Vagina (tissue), 2 donors: ENCODE data around the gene NAXE. TPM values are rescaled to one million over a fixed set of nuclear protein-coding genes. Genes with fewer than 3 reads are reported as not detected.
"Not testable (repeated sequence)": the region's sequence is repeated elsewhere in the genome, so short reads cannot be mapped to it uniquely, and the experiment has no call there.

Experiments
- DNase-seq, 2 donors: peaks; one replicate each; pipeline ENCODE4 v3.0.0-alpha.2; 2017; ENCODE audit errors: extremely low spot score in 2 of 2
- H3K27ac ChIP-seq: fragments of 200-600 bp; sonication (generic); one replicate; pipeline ENCODE4 v1.5.1; 2019
- H3K27me3 ChIP-seq: fragments of 200-600 bp; sonication (generic); one replicate; pipeline ENCODE4 v1.5.1; 2019
- H3K36me3 ChIP-seq, 2 donors: fragments of 200-600 bp; sonication (generic); one replicate each; pipeline ENCODE4 v1.5.1; 2017 to 2019
- H3K4me1 ChIP-seq: fragments of 200-600 bp; sonication (generic); one replicate; pipeline ENCODE4 v1.5.1; 2019
- H3K4me3 ChIP-seq, 2 donors: fragments of 200-600 bp; sonication (generic); 1 replicate in 1 of 2; 2 replicates in 1 of 2; pipeline ENCODE4 v1.5.1; 2016 to 2019
- H3K9me3 ChIP-seq: fragments of 200-600 bp; sonication (generic); one replicate; pipeline ENCODE4 v1.5.1; 2019
- CTCF ChIP-seq, 3 experiments: fragments of 450-650 bp in 2 of 3; fragments of 200-600 bp in 1 of 3; sonication (generic) in 1 of 3; IDR thresholded peaks; one replicate each; pipeline ENCODE4 v1.5.1; 2017 to 2019; ENCODE audit warnings: antibody characterized with exemption in 3 of 3, mild to moderate bottlenecking in 2 of 3, moderate library complexity in 2 of 3
- POLR2A ChIP-seq, 2 donors: fragments of 450-650 bp; IDR thresholded peaks; one replicate each; pipeline ENCODE4 v1.6.1; 2017; ENCODE audit warnings: antibody characterized with exemption in 2 of 2, mild to moderate bottlenecking in 2 of 2, moderate library complexity in 2 of 2
- POLR2AphosphoS5 ChIP-seq, 2 donors: sonication (generic); formaldehyde crosslinking; IDR thresholded peaks; one replicate each; pipeline ENCODE4 v1.9.0; 2017; ENCODE audit warnings: antibody characterized with exemption in 2 of 2, mild to moderate bottlenecking in 2 of 2, low read depth in 1 of 2; ENCODE audit not compliant: insufficient read depth in 1 of 2
- intact Hi-C: fragments of 100-400 bp; cut with DNase I; formaldehyde crosslinking; loops from one replicate; pipeline ENCODE4 v1.15.1; 2023
- total RNA-seq: library from RNA; depleted of rRNA; stranded (reverse); fragments of >200 nt; gene quantifications from one replicate; pipeline ENCODE4 v1.2.3, GENCODE V29; 2016

NAXE gene
- total RNA-seq, 1 donor from 2014 or later: 46.7 TPM

- TF ChIP-seq POLR2AphosphoS5 (IDR thresholded peaks at IDR 0.05; ENCODE audit: insufficient read depth in 1 of 2, low read depth in 1 of 2) (no peak), CTCF (IDR thresholded peaks at IDR 0.05) (no peak), POLR2A (IDR thresholded peaks at IDR 0.05) (no peak)
- no peaks in the 10 kb centered on the region for H3K36me3 ChIP-seq
These were observed 39.7 kb upstream of the NAXE start for GRCh38 chr1:156551869-156552268.

GRCh38 chr1:156552518-156552917, 39.1 kb upstream of the NAXE start:
- Histone ChIP-seq H3K27ac (no peak overlapping the region), H3K4me1 (no peaks in the 10 kb centered on the region), H3K27me3 (no peaks in the 10 kb centered on the region), H3K36me3 (no peaks in the 10 kb centered on the region), H3K9me3 (no peaks in the 10 kb centered on the region), H3K4me3 (no peak overlapping the region)
- TF ChIP-seq POLR2AphosphoS5 (IDR thresholded peaks at IDR 0.05; ENCODE audit: insufficient read depth in 1 of 2, low read depth in 1 of 2) (no peak), CTCF (IDR thresholded peaks at IDR 0.05) (no peak), POLR2A (IDR thresholded peaks at IDR 0.05) (no peak)
- no peak for DNase-seq
- intact Hi-C loops: no loop called here

More at GRCh38 chr1:156551869-156552268, 39.7 kb upstream of the NAXE start:
- Histone ChIP-seq H3K9me3 (no peaks in the 10 kb centered on the region), H3K27me3 (no peaks in the 10 kb centered on the region), H3K4me1 (no peaks in the 10 kb centered on the region), H3K27ac (no peak overlapping the region), H3K4me3 (no peak overlapping the region)
- intact Hi-C loops: no loop called here
- no peak for DNase-seq

- H3K4me3 ChIP-seq, H3K4me1 ChIP-seq, H3K9me3 ChIP-seq, intact Hi-C loops, H3K27ac ChIP-seq, H3K27me3 ChIP-seq, DNase-seq, H3K36me3 ChIP-seq: not testable (repeated sequence)
- TF ChIP-seq POLR2AphosphoS5 (IDR thresholded peaks at IDR 0.05; ENCODE audit: insufficient read depth in 1 of 2, low read depth in 1 of 2): peak in 1 of 2 donors; percentile 14
These were observed 38.6 kb upstream of the NAXE start for GRCh38 chr1:156552937-156553336.

GRCh38 chr1:156553860-156554485, 37.6 kb upstream of the NAXE start:
- H3K27me3 ChIP-seq: no peaks in the 10 kb centered on the region
- no peaks in the 10 kb centered on the region for H3K4me1 ChIP-seq
- no peak overlapping the region for H3K4me3 ChIP-seq
- H3K27ac ChIP-seq: no peak overlapping the region
- intact Hi-C loops: no loop called here
- no peaks in the 10 kb centered on the region for H3K9me3 ChIP-seq
- TF ChIP-seq CTCF (IDR thresholded peaks at IDR 0.05) (no peak), POLR2AphosphoS5 (IDR thresholded peaks at IDR 0.05; ENCODE audit: insufficient read depth in 1 of 2, low read depth in 1 of 2) (no peak), POLR2A (IDR thresholded peaks at IDR 0.05) (no peak)
- H3K36me3 ChIP-seq: no peaks in the 10 kb centered on the region
- no peak for DNase-seq

- no peaks in the 10 kb centered on the region for H3K4me1 ChIP-seq
- H3K9me3 ChIP-seq: no peaks in the 10 kb centered on the region
- no peaks in the 10 kb centered on the region for H3K36me3 ChIP-seq
- no peak for TF ChIP-seq POLR2AphosphoS5 (IDR thresholded peaks at IDR 0.05; ENCODE audit: insufficient read depth in 1 of 2, low read depth in 1 of 2)
- no peak for TF ChIP-seq POLR2A (IDR thresholded peaks at IDR 0.05)
- TF ChIP-seq CTCF (IDR thresholded peaks at IDR 0.05): no peak
- intact Hi-C loops: no loop called here
- H3K4me3 ChIP-seq: no peak overlapping the region
- H3K27me3 ChIP-seq: no peaks in the 10 kb centered on the region
- DNase-seq: no peak
- H3K27ac ChIP-seq: no peak overlapping the region
These were observed 36.6 kb upstream of the NAXE start for GRCh38 chr1:156554971-156555370.
